ENCODE data around the gene PWWP2B.
A peak's percentile ranks its signal among the peaks of the same experiment; 100 is the strongest.

Gene PWWP2B

DNA sequence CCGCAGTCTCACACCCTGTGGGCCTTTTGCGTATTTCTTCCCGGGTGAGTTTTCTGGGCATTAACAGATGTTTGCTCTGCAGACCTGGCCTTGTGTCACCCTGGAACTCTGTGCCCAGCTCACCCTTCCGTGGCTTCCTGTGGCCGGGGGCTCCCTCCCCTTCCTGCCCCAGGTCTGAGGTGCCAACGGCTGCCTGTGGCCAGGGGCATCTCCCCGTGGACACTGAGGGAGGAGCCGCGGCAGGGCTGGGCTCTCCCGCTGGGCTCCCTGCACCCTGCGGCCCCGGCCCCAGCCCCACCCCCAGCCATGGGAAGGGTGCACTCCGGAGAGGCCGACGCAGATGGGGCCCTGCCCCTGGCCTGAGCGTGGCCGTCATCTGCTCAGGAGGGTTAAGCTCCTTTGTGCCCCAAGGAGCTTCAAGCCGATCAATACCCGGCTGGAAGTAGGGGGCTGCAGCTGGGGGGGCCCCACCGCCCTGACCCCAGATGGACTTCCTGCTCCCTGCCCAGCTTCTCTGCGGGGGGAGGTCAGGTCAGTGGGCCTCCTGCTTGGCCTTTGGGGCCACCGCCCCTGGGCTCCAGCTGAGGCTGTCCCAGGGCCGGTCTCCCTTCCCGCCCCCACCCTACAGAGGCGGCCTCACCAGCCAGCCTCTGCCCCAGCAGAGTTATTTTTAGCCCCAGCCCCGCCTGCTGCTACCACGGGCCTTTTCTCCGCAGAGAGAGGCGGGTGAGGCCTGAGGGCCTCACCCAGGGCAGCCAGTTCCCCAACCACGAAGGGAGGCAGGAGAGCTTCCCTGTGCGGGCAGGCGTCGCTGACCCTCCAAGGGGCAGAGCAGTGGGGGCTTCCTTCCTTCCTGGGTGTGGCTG, 24.2 kb downstream of the PWWP2B start:
- H4K20me1 ChIP-seq (ENCODE audit: insufficient read depth), result no peaks in the 10 kb centered on the region
- peak overlapping the region; percentile 91 for H3K9ac ChIP-seq
- H3K36me3 ChIP-seq (ENCODE audit: insufficient read depth), result no peaks in the 10 kb centered on the region
- H2AFZ ChIP-seq (ENCODE audit: low read depth), result peak overlapping the region; percentile 34; the same call in 1 of the 2 replicates
- H3K4me2 ChIP-seq, result peak overlapping the region; percentile 100
- no peaks in the 10 kb centered on the region for H3K79me2 ChIP-seq (ENCODE audit: insufficient read depth, low read depth)
- TF ChIP-seq, protein P1, sequence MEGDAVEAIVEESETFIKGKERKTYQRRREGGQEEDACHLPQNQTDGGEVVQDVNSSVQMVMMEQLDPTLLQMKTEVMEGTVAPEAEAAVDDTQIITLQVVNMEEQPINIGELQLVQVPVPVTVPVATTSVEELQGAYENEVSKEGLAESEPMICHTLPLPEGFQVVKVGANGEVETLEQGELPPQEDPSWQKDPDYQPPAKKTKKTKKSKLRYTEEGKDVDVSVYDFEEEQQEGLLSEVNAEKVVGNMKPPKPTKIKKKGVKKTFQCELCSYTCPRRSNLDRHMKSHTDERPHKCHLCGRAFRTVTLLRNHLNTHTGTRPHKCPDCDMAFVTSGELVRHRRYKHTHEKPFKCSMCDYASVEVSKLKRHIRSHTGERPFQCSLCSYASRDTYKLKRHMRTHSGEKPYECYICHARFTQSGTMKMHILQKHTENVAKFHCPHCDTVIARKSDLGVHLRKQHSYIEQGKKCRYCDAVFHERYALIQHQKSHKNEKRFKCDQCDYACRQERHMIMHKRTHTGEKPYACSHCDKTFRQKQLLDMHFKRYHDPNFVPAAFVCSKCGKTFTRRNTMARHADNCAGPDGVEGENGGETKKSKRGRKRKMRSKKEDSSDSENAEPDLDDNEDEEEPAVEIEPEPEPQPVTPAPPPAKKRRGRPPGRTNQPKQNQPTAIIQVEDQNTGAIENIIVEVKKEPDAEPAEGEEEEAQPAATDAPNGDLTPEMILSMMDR (conservative IDR thresholded peaks at IDR 0.05; ENCODE audit: low read depth, low read length), result no peak
- H3K4me1 ChIP-seq (ENCODE audit: low read depth, poor library complexity, severe bottlenecking), result peaks cover 64% of the 10 kb centered on the region
- H3K27me3 ChIP-seq (ENCODE audit: insufficient read depth, low read depth), result no peaks in the 10 kb centered on the region
- H3K27ac ChIP-seq, result peak overlapping the region; percentile 100
- no peak overlapping the region for H3K4me3 ChIP-seq (IDR thresholded peaks at IDR 0.05; ENCODE audit: insufficient read depth, low read depth, low read length)

DNA sequence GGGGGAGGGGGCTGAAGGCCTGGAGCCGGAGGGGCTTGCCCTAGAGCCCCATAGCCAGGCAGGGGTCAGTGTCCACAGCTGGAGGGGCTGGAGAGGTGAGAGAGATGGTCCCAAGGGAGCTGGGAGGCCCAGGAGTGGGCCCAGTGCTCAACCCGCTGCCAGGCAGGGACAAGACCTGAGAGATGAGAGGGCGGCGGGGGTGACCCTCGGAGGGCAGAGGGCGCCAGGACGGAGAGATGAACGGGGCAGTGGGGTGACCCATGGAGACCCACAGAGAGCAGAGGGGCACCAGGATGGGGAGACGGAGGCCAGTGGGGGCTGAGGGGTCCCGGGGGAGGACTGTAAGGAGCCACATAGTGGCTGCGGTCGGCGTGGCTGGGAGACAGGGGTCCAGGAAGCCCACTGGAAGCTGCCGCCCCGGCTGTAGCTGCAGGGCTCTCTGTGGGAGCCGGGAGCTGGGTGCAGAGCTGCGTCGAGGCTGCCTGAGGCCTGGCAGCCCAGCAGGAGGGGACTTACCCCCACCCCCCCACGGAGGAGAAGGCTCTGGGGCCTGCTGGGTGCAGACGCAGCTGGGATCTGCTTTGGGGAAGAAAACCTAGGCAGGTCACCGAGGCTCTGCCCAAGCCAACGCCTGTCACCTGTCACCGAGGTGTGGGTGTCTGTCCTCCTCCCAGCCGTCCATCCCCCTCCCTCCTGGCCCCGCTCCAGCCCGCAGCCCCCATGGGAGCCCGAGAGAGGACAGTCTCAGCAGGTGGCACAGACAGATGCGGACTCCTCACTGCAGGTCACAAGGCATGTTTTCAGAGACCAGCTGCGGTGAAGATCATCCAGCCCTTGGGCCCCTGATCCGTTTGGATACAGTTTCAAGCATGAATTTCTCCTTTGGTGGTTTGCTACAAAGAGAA, 25.1 kb downstream of the PWWP2B start:
- peak overlapping the region; percentile 91 for H3K9ac ChIP-seq
- H3K27ac ChIP-seq, result peak overlapping the region; percentile 100
- no peaks in the 10 kb centered on the region for H3K79me2 ChIP-seq (ENCODE audit: insufficient read depth, low read depth)
- H3K4me2 ChIP-seq, result peak overlapping the region; percentile 100
- no peaks in the 10 kb centered on the region for H4K20me1 ChIP-seq (ENCODE audit: insufficient read depth)
- H3K36me3 ChIP-seq (ENCODE audit: insufficient read depth), result no peaks in the 10 kb centered on the region
- TF ChIP-seq, protein P1 (conservative IDR thresholded peaks at IDR 0.05; ENCODE audit: low read depth, low read length), result no peak
- peak overlapping the region; percentile 29; the same call in 1 of the 2 replicates for H2AFZ ChIP-seq (ENCODE audit: low read depth)
- H3K27me3 ChIP-seq (ENCODE audit: insufficient read depth, low read depth), result no peaks in the 10 kb centered on the region
- no peak overlapping the region for H3K4me3 ChIP-seq (IDR thresholded peaks at IDR 0.05; ENCODE audit: insufficient read depth, low read depth, low read length)
- peaks cover 64% of the 10 kb centered on the region for H3K4me1 ChIP-seq (ENCODE audit: low read depth, poor library complexity, severe bottlenecking)

DNA sequence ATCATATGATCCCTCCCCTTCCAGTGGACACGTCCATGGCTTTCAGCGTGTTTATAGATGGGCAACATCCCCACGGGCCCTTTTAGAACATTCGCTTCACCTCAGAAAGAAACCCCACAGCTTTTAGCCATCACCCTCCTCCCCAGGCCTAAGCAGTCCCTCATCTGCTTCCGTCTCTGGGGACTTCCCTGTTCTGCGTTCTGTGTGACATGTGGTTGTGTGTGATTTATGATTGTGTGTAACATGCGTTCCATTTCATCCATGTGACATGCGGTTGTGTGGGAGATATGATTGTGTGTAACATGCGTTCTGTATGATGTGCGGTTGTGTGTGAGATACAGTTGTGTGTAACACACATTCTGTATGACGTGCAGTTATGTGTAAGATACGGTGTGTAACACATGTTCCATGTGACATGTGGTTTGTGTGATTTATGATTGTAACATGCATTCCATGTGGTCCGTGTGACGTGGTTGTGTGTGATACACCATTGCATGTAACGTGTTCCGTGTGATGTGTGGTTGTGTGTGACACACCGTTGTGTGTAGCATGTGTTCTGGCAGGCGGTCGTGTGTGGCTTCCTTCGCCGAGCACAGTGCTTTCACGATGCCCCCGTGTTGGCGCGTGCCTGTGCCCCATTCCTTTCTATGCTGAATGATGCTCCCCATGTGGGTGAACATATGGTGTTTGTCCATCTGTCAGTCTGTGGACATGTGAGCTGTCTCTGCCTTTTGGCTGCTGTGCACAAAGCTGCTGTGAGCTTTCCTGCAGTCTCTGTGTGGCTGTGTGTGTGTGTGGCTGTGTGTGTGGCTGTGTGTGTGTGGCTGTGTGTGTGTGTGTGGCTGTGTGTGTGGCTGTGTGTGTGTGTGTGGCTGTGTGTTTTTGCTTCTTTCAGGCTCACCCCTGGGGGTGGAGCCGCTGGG, 26.2 kb downstream of the PWWP2B start:
- Histone ChIP-seq H3K79me2 (ENCODE audit: insufficient read depth, low read depth) (no peaks in the 10 kb centered on the region), H3K27ac (peak overlapping the region; percentile 100), H2AFZ (ENCODE audit: low read depth) (peak overlapping the region; percentile 29; the same call in 1 of the 2 replicates), H3K4me2 (peak overlapping the region; percentile 100), H3K27me3 (ENCODE audit: insufficient read depth, low read depth) (no peaks in the 10 kb centered on the region), H3K4me1 (ENCODE audit: low read depth, poor library complexity, severe bottlenecking) (peaks cover 56% of the 10 kb centered on the region), H3K36me3 (ENCODE audit: insufficient read depth) (no peaks in the 10 kb centered on the region), H3K4me3 (IDR thresholded peaks at IDR 0.05; ENCODE audit: insufficient read depth, low read depth, low read length) (no peak overlapping the region), H4K20me1 (ENCODE audit: insufficient read depth) (no peaks in the 10 kb centered on the region), H3K9ac (peak overlapping the region; percentile 91)
- TF ChIP-seq, protein P1 (conservative IDR thresholded peaks at IDR 0.05; ENCODE audit: low read depth, low read length), result no peak
